IMR-90 (cell line): ENCODE data around the gene HEPHL1. TPM values are rescaled to one million over a fixed set of nuclear protein-coding genes. Genes with fewer than 3 reads are reported as not detected.

Experiments used
- ATAC-seq: fragments of 200-7000 bp; cut with Tn5 transposase; 2 replicates; pipeline ENCODE4 v1.9.1; 2020; ENCODE audit warnings: low read depth, mild to moderate bottlenecking, moderate library complexity
- BruUV-seq: library from RNA; stranded (reverse); fragments of 400-500 nt; replicated peaks from 2 replicates; lab custom pipeline; 2021; lab: Mats Ljungman, UMichigan
- CTCF ChIA-PET: fragments of 300-600 bp; formaldehyde crosslinking; extraction: SDS; loops from one replicate; lab custom pipeline; 2021; ENCODE audit warnings: antibody characterized with exemption; lab: Yijun Ruan, JAX
- POLR2A ChIA-PET: fragments of 300-600 bp; sonication (Branson Sonifier 250); formaldehyde crosslinking; loops from one replicate; lab custom pipeline; 2022; ENCODE audit warnings: antibody characterized with exemption; ENCODE audit not compliant: unreplicated experiment; lab: Charles Lee
- DNase-seq: peaks from one replicate; pipeline ENCODE4 v3.0.0; 2013
- H2AFZ ChIP-seq: replicated peaks from 2 replicates; pipeline ENCODE3; 2013; ENCODE audit warnings: low read length, mild to moderate bottlenecking; ENCODE audit not compliant: poor library complexity
- H2AK5ac ChIP-seq: 2 replicates; pipeline ENCODE4 v1.6.1; 2013; ENCODE audit warnings: low read depth, low read length, inconsistent platforms
- H2AK9ac ChIP-seq: replicated peaks from 2 replicates; pipeline ENCODE3; 2013; ENCODE audit warnings: mild to moderate bottlenecking, low read depth, low read length, moderate library complexity; ENCODE audit not compliant: poor library complexity
- H2BK120ac ChIP-seq: 2 replicates; pipeline ENCODE4 v1.6.1; 2013; ENCODE audit warnings: low read depth, low read length, inconsistent platforms
- H2BK15ac ChIP-seq: 3 replicates; pipeline ENCODE4 v1.6.1; 2013; ENCODE audit warnings: low read depth, low read length, inconsistent platforms
- H2BK20ac ChIP-seq: 2 replicates; pipeline ENCODE4 v1.6.1; 2013; ENCODE audit warnings: low read depth, mild to moderate bottlenecking, inconsistent platforms, low read length, moderate library complexity
- H2BK5ac ChIP-seq: 2 replicates; pipeline ENCODE4 v1.6.1; 2013; ENCODE audit warnings: mild to moderate bottlenecking, low read depth, low read length, inconsistent platforms; ENCODE audit not compliant: poor library complexity, severe bottlenecking
- H3K14ac ChIP-seq: replicated peaks from 2 replicates; pipeline ENCODE4 v1.6.1; 2013; ENCODE audit warnings: low read depth, low read length, inconsistent platforms
- H3K18ac ChIP-seq: 2 replicates; pipeline ENCODE4 v1.6.1; 2013; ENCODE audit warnings: low read depth, low read length, control low read depth
- H3K23ac ChIP-seq: 2 replicates; pipeline ENCODE4 v1.6.1; 2013; ENCODE audit warnings: low read depth, low read length, inconsistent platforms
- H3K27ac ChIP-seq: 2 replicates; pipeline ENCODE4 v1.5.1; 2013; ENCODE audit warnings: mild to moderate bottlenecking, control low read depth, low read length; ENCODE audit not compliant: insufficient read depth
- H3K27me3 ChIP-seq: 2 replicates; pipeline ENCODE4 v1.6.1; 2013; ENCODE audit warnings: low read length; ENCODE audit not compliant: control insufficient read depth, insufficient read depth
- H3K36me3 ChIP-seq: 2 replicates; pipeline ENCODE4 v1.6.1; 2013; ENCODE audit warnings: low read length, mixed read lengths; ENCODE audit not compliant: control insufficient read depth, insufficient read depth
- H3K4ac ChIP-seq: 2 replicates; pipeline ENCODE4 v1.6.1; 2013; ENCODE audit warnings: low read depth, low read length, inconsistent platforms
- H3K4me1 ChIP-seq: 2 replicates; pipeline ENCODE4 v1.6.1; 2013; ENCODE audit warnings: low read length, mixed read lengths; ENCODE audit not compliant: control insufficient read depth, insufficient read depth
- H3K4me2 ChIP-seq: 2 replicates; pipeline ENCODE4 v1.6.1; 2013; ENCODE audit warnings: low read depth, mild to moderate bottlenecking, control low read depth, low read length, moderate library complexity
- H3K4me3 ChIP-seq: 2 replicates; pipeline ENCODE4 v1.5.1; 2013; ENCODE audit warnings: low read depth, mild to moderate bottlenecking, control low read depth, low read length, moderate library complexity; ENCODE audit not compliant: insufficient read depth
- H3K56ac ChIP-seq: 2 replicates; pipeline ENCODE4 v1.6.1; 2013; ENCODE audit warnings: low read length, inconsistent platforms; ENCODE audit not compliant: insufficient read depth; ENCODE audit errors: extremely low read depth
- H3K79me1 ChIP-seq, 2 experiments: 2 replicates each; pipeline ENCODE4 v1.6.1; 2013; ENCODE audit warnings: low read length in 2 of 2, inconsistent platforms in 1 of 2, low read depth in 1 of 2
- H3K9ac ChIP-seq: 2 replicates; pipeline ENCODE4 v1.6.1; 2013; ENCODE audit warnings: low read depth, low read length, control low read depth
- H3K9me1 ChIP-seq: 2 replicates; pipeline ENCODE4 v1.6.1; 2013; ENCODE audit warnings: low read length, inconsistent platforms; ENCODE audit not compliant: insufficient read depth
- H3K9me3 ChIP-seq: 2 replicates; pipeline ENCODE4 v1.6.1; 2013; ENCODE audit warnings: low read length; ENCODE audit not compliant: control insufficient read depth, insufficient read depth
- H4K20me1 ChIP-seq: 2 replicates; pipeline ENCODE4 v1.6.1; 2013; ENCODE audit warnings: low read length, inconsistent platforms; ENCODE audit not compliant: insufficient read depth
- H4K5ac ChIP-seq: 2 replicates; pipeline ENCODE4 v1.6.1; 2013; ENCODE audit warnings: mild to moderate bottlenecking, low read depth, low read length, control low read depth
- H4K8ac ChIP-seq, 2 experiments: 2 replicates each; pipeline ENCODE4 v1.6.1; 2013; ENCODE audit warnings: low read depth in 2 of 2, low read length in 2 of 2, control low read depth in 1 of 2, inconsistent platforms in 1 of 2
- H4K91ac ChIP-seq: 2 replicates; pipeline ENCODE4 v1.6.1; 2013; ENCODE audit warnings: low read depth, low read length, inconsistent platforms; ENCODE audit not compliant: insufficient read depth
- POLR2A ChIP-seq: IDR thresholded peaks from 2 replicates; pipeline ENCODE4 v1.6.1; 2012; ENCODE audit warnings: mild to moderate bottlenecking, low read depth, low read length
- WGBS, 2 experiments: methylation state at CpG; one replicate each; pipeline versions ENCODE4 v1.1.5 to v1.1.7; 2013; ENCODE audit warnings: missing lambda C conversion rate in 2 of 2; ENCODE audit not compliant: insufficient read length in 1 of 2; ENCODE audit errors: extremely low coverage in 2 of 2; 5-methylcytosine and 5-hydroxymethylcytosine counted together
- dilution Hi-C: fragments of 300-500 bp; cut with HindIII; formaldehyde crosslinking; loops from one replicate; pipeline ENCODE4 v1.14.3; 2018; ENCODE audit warnings: low sequenced_read_pairs; ENCODE audit not compliant: unreplicated experiment
- in situ Hi-C: fragments of 300-500 bp; cut with MboI; formaldehyde crosslinking; loops from 3 replicates; pipeline ENCODE4 v1.14.3; 2019; ENCODE audit warnings: low sequenced_read_pairs, inconsistent platforms, mixed read lengths
- intact Hi-C: fragments of 100-400 bp; cut with micrococcal nuclease; formaldehyde crosslinking; loops from 2 replicates; pipeline ENCODE4 v1.10.0; 2022
- polyA plus RNA-seq, 3 experiments: library from polyadenylated mRNA; depleted of rRNA; stranded (reverse); fragments of >200 nt; gene quantifications; 2 replicates each; pipeline ENCODE4 v1.2.3, GENCODE V29; 2012; ENCODE audit warnings: low replicate concordance in 1 of 3
- total RNA-seq: library from RNA; depleted of rRNA; stranded (reverse); fragments of >200 nt; gene quantifications from 2 replicates; pipeline ENCODE4 v1.2.3, GENCODE V29; 2012

The HEPHL1 gene
- total and polyA plus RNA-seq, 2 of the 4 experiments (the other 2 are of a cell fraction): under 0.01 to 0.02 TPM

GRCh38 chr11:94111660-94112059, 90.5 kb downstream of the HEPHL1 start:
- Histone ChIP-seq H3K27me3 (peaks cover 2% of the 10 kb centered on the region; the same call in 1 of the 2 replicates), H3K27ac (no peak overlapping the region), H3K79me1 (no peaks in the 10 kb centered on the region), H2BK5ac (no peak overlapping the region), H4K91ac (no peak overlapping the region), H4K20me1 (no peaks in the 10 kb centered on the region), H3K36me3 (no peaks in the 10 kb centered on the region), H3K4me1 (no peaks in the 10 kb centered on the region), H3K56ac (no peak overlapping the region), H3K9me1 (no peaks in the 10 kb centered on the region), H3K4me2 (no peak overlapping the region), H2AK9ac (no peak overlapping the region), H3K4ac (no peak overlapping the region), H3K18ac (no peak overlapping the region), H2AK5ac (no peak overlapping the region), H4K8ac (no peak overlapping the region), H3K14ac (no peak overlapping the region), H2BK120ac (no peak overlapping the region), H3K23ac (no peak overlapping the region), H2BK20ac (no peak overlapping the region), H3K9me3 (no peaks in the 10 kb centered on the region), H4K5ac (no peak overlapping the region), H3K9ac (no peak overlapping the region), H3K4me3 (no peak overlapping the region), H2BK15ac (no peak overlapping the region), H2AFZ (no peak overlapping the region)
- 10% methylated on average over 2 of the region's 3 CpGs; no CpG with 5 or more reads in 1 of the 2 experiments for WGBS, 2 experiments
- no TSS peak for BruUV-seq
- DNase-seq: no peak
- no peak; the same call in 1 of the 2 replicates for ATAC-seq
- intact Hi-C loops (no loop called here), dilution Hi-C loops (no loop called here), in situ Hi-C loops (no loop called here)
- no peak for TF ChIP-seq POLR2A
- CTCF ChIA-PET: no interaction called here
- POLR2A ChIA-PET: no interaction called here
